Liver (tissue), 9 donors: ENCODE results near the gene TMPRSS9. TPM values are rescaled to one million over a fixed set of nuclear protein-coding genes. Genes with fewer than 3 reads are reported as not detected.

Experiments used
- DNase-seq: peaks from one replicate; pipeline ENCODE4 v3.0.0-alpha.2; 2017; ENCODE audit warnings: low spot score
- H3K27ac ChIP-seq, 2 donors: one replicate each; pipeline ENCODE4 v1.7.0; 2013; ENCODE audit warnings: inconsistent platforms in 2 of 2, low read length in 2 of 2, control low read depth in 1 of 2, low read depth in 1 of 2, mild to moderate bottlenecking in 1 of 2
- H3K27me3 ChIP-seq, 4 donors: one replicate each; pipeline versions ENCODE4 v1.6.1 to v1.7.0; 2013; ENCODE audit warnings: low read length in 3 of 4, inconsistent platforms in 1 of 4, mild to moderate bottlenecking in 1 of 4, moderate library complexity in 1 of 4; ENCODE audit not compliant: control insufficient read depth in 4 of 4, insufficient read depth in 4 of 4
- H3K36me3 ChIP-seq, 4 donors: one replicate each; pipeline versions ENCODE4 v1.6.1 to v1.7.0; 2013; ENCODE audit warnings: low read length in 3 of 4, mild to moderate bottlenecking in 3 of 4, low read depth in 1 of 4, moderate library complexity in 1 of 4; ENCODE audit not compliant: control insufficient read depth in 4 of 4, insufficient read depth in 3 of 4
- H3K4me1 ChIP-seq, 4 donors: one replicate each; pipeline versions ENCODE4 v1.6.1 to v1.7.0; 2013; ENCODE audit warnings: low read length in 3 of 4, mild to moderate bottlenecking in 3 of 4, moderate library complexity in 1 of 4; ENCODE audit not compliant: control insufficient read depth in 4 of 4, insufficient read depth in 4 of 4
- H3K4me3 ChIP-seq, 3 donors: one replicate each; pipeline versions ENCODE4 v1.6.1 to v1.7.0; 2013; ENCODE audit warnings: low read length in 3 of 3, control low read depth in 1 of 3, low read depth in 1 of 3, mild to moderate bottlenecking in 1 of 3
- H3K9ac ChIP-seq, 2 donors: one replicate each; pipeline ENCODE4 v1.7.0; 2013; ENCODE audit warnings: low read length in 2 of 2, mild to moderate bottlenecking in 2 of 2, moderate library complexity in 2 of 2, control low read depth in 1 of 2, low read depth in 1 of 2
- H3K9me3 ChIP-seq, 4 donors: one replicate each; pipeline versions ENCODE4 v1.6.1 to v1.7.0; 2013; ENCODE audit warnings: low read length in 3 of 4; ENCODE audit not compliant: control insufficient read depth in 4 of 4
- ATF3 ChIP-seq: IDR thresholded peaks from 2 replicates; pipeline ENCODE4 v1.6.1; 2016; ENCODE audit warnings: antibody characterized with exemption
- CTCF ChIP-seq: fragments of 150-350 bp; IDR thresholded peaks from 2 replicates; pipeline ENCODE4 v1.5.1; 2017; ENCODE audit warnings: improper control_type of control experiment, low read depth, low read length; ENCODE audit not compliant: missing input control
- EGR1 ChIP-seq, 2 donors: IDR thresholded peaks; 2 replicates each; pipeline ENCODE4 v1.6.1; 2016 to 2018; ENCODE audit warnings: antibody characterized with exemption in 2 of 2, low read depth in 2 of 2
- FOXA1 ChIP-seq: IDR thresholded peaks from 2 replicates; pipeline ENCODE4 v1.6.1; 2016; ENCODE audit warnings: antibody characterized with exemption
- GABPA ChIP-seq, 2 donors: IDR thresholded peaks in 1 of 2; conservative IDR thresholded peaks in 1 of 2; 2 replicates each; pipeline ENCODE4 v1.6.1; 2016; ENCODE audit warnings: antibody characterized with exemption in 2 of 2, mild to moderate bottlenecking in 1 of 2, moderate library complexity in 1 of 2
- HNF4A ChIP-seq, 2 donors: conservative IDR thresholded peaks; 2 replicates each; pipeline ENCODE4 v1.6.1; 2016; ENCODE audit warnings: antibody characterized with exemption in 2 of 2, mild to moderate bottlenecking in 2 of 2
- HNF4G ChIP-seq: IDR thresholded peaks from 2 replicates; pipeline ENCODE4 v1.6.1; 2016; ENCODE audit warnings: antibody characterized with exemption
- JUND ChIP-seq, 2 donors: IDR thresholded peaks; 2 replicates each; pipeline ENCODE4 v1.6.1; 2016; ENCODE audit warnings: antibody characterized with exemption in 2 of 2
- NR2F2 ChIP-seq: IDR thresholded peaks from 2 replicates; pipeline ENCODE4 v1.6.1; 2016; ENCODE audit warnings: antibody characterized with exemption
- RAD21 ChIP-seq, 2 donors: IDR thresholded peaks; 2 replicates each; pipeline ENCODE4 v1.6.1; 2016; ENCODE audit warnings: antibody characterized with exemption in 2 of 2, mild to moderate bottlenecking in 2 of 2
- SP1 ChIP-seq: IDR thresholded peaks from 2 replicates; pipeline ENCODE4 v1.6.1; 2018; ENCODE audit warnings: antibody characterized with exemption, mild to moderate bottlenecking
- TAF1 ChIP-seq: conservative IDR thresholded peaks from 2 replicates; pipeline ENCODE4 v1.6.1; 2016; ENCODE audit warnings: antibody characterized with exemption, mild to moderate bottlenecking
- YY1 ChIP-seq: IDR thresholded peaks from 2 replicates; pipeline ENCODE4 v1.6.1; 2016; ENCODE audit warnings: antibody characterized with exemption, mild to moderate bottlenecking
- WGBS: extraction: QIAGEN DNeasy Blood & Tissue Kit; methylation state at CpG from one replicate; pipeline ENCODE4 v1.1.7; 2013; 5-methylcytosine and 5-hydroxymethylcytosine counted together
- polyA plus RNA-seq, 2 donors: library from polyadenylated mRNA; stranded (reverse) in 1 of 2; unstranded in 1 of 2; fragments of 200-250 nt in 1 of 2; fragments of >200 nt in 1 of 2; fragmentation: Nextera tagmentation in 1 of 2; extraction: Ambion mirVana in 1 of 2; gene quantifications; one replicate each; pipeline versions ENCODE4 v1.2.1 to v1.2.3, GENCODE V29; 2013 to 2015
- total RNA-seq, 2 donors: library from RNA; depleted of rRNA; stranded (reverse); fragments of >200 nt; gene quantifications; one replicate each; pipeline ENCODE4 v1.2.3, GENCODE V29; 2014
- TF ChIP-seq, protein P1 (sequence below): IDR thresholded peaks from 2 replicates; pipeline ENCODE4 v1.6.1; 2016; ENCODE audit warnings: antibody characterized with exemption
- TF ChIP-seq, protein P2 (sequence below): IDR thresholded peaks from 2 replicates; pipeline ENCODE4 v1.6.1; 2016; ENCODE audit warnings: antibody characterized with exemption, mild to moderate bottlenecking
- donor health status: healthy.
- donor health status: healthy.
- donor health status: healthy.
- donor health status: healthy.
- donor health status: healthy.

TMPRSS9 gene
- total and polyA plus RNA-seq, 4 donors = 0.39 to 24.8 (median 1.5) TPM

GRCh38 chr19:2317300-2317699 is 42.8 kb upstream of the TMPRSS9 start:
- Histone ChIP-seq H3K27me3 (peaks cover 0 to 2% (median under 1%) of the 10 kb centered on the region in 4 donors), H3K36me3 (peaks cover 0 to 3% (median under 1%) of the 10 kb centered on the region in 4 donors), H3K9ac (no peak overlapping the region), H3K4me3 (no peak overlapping the region), H3K4me1 (peaks cover 0 to 6% (median 2%) of the 10 kb centered on the region in 4 donors), H3K27ac (no peak overlapping the region), H3K9me3 (no peaks in the 10 kb centered on the region)
- TF ChIP-seq EGR1 (IDR thresholded peaks at IDR 0.05; ENCODE audit: low read depth in 2 of 2) = no peak
- TF ChIP-seq, protein P1, sequence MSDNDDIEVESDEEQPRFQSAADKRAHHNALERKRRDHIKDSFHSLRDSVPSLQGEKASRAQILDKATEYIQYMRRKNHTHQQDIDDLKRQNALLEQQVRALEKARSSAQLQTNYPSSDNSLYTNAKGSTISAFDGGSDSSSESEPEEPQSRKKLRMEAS = no peak
- WGBS = 92% methylated on average over 13 of the region's 13 CpGs
- DNase-seq = no peak

- H3K36me3 ChIP-seq = peaks cover 0 to 6% (median 2%) of the 10 kb centered on the region in 4 donors
- H3K27ac ChIP-seq = no peak overlapping the region
- no peaks in the 10 kb centered on the region for H3K9me3 ChIP-seq
- WGBS = 91% methylated on average over 25 of the region's 25 CpGs
- H3K4me3 ChIP-seq = no peak overlapping the region
- no peaks in the 10 kb centered on the region for H3K27me3 ChIP-seq
- no peak for DNase-seq
- H3K9ac ChIP-seq = no peak overlapping the region
- H3K4me1 ChIP-seq = peaks cover 0 to 6% (median 2%) of the 10 kb centered on the region in 4 donors
- no peak for TF ChIP-seq NR2F2
- no peak for TF ChIP-seq RAD21 (IDR thresholded peaks at IDR 0.05)
- TF ChIP-seq SP1 = no peak
- TF ChIP-seq, protein P2, sequence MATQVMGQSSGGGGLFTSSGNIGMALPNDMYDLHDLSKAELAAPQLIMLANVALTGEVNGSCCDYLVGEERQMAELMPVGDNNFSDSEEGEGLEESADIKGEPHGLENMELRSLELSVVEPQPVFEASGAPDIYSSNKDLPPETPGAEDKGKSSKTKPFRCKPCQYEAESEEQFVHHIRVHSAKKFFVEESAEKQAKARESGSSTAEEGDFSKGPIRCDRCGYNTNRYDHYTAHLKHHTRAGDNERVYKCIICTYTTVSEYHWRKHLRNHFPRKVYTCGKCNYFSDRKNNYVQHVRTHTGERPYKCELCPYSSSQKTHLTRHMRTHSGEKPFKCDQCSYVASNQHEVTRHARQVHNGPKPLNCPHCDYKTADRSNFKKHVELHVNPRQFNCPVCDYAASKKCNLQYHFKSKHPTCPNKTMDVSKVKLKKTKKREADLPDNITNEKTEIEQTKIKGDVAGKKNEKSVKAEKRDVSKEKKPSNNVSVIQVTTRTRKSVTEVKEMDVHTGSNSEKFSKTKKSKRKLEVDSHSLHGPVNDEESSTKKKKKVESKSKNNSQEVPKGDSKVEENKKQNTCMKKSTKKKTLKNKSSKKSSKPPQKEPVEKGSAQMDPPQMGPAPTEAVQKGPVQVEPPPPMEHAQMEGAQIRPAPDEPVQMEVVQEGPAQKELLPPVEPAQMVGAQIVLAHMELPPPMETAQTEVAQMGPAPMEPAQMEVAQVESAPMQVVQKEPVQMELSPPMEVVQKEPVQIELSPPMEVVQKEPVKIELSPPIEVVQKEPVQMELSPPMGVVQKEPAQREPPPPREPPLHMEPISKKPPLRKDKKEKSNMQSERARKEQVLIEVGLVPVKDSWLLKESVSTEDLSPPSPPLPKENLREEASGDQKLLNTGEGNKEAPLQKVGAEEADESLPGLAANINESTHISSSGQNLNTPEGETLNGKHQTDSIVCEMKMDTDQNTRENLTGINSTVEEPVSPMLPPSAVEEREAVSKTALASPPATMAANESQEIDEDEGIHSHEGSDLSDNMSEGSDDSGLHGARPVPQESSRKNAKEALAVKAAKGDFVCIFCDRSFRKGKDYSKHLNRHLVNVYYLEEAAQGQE = no peak
- no peak for TF ChIP-seq HNF4A (conservative IDR thresholded peaks at IDR 0.05)
- TF ChIP-seq TAF1 = no peak
- TF ChIP-seq CTCF = no peak
- no peak for TF ChIP-seq GABPA (IDR thresholded peaks at IDR 0.05 in 1 of 2, conservative IDR thresholded peaks at IDR 0.05 in 1 of 2)
Observed at GRCh38 chr19:2317756-2318155, 42.3 kb upstream of the TMPRSS9 start.

GRCh38 chr19:2318923-2319322 is 41.1 kb upstream of the TMPRSS9 start:
- no peak overlapping the region for H3K27ac ChIP-seq
- TF ChIP-seq ATF3 = no peak
- no peak for TF ChIP-seq TAF1
- TF ChIP-seq EGR1 (IDR thresholded peaks at IDR 0.05; ENCODE audit: low read depth in 2 of 2) = no peak
- no peak for TF ChIP-seq RAD21 (IDR thresholded peaks at IDR 0.05)
- no peak for TF ChIP-seq GABPA (IDR thresholded peaks at IDR 0.05 in 1 of 2, conservative IDR thresholded peaks at IDR 0.05 in 1 of 2)
- no peak for TF ChIP-seq NR2F2
- TF ChIP-seq SP1 = no peak
- TF ChIP-seq JUND (IDR thresholded peaks at IDR 0.05) = no peak
- no peak for TF ChIP-seq CTCF
- TF ChIP-seq FOXA1 = no peak
- TF ChIP-seq, protein P2 = no peak
- no peak for TF ChIP-seq HNF4G
- TF ChIP-seq YY1 = no peak

More at GRCh38 chr19:2318923-2319322, 41.1 kb upstream of the TMPRSS9 start:
- DNase-seq = no peak
- Histone ChIP-seq H3K9ac (no peak overlapping the region), H3K4me3 (no peak overlapping the region), H3K4me1 (peaks cover 0 to 6% (median 2%) of the 10 kb centered on the region in 4 donors), H3K27me3 (no peaks in the 10 kb centered on the region), H3K9me3 (no peaks in the 10 kb centered on the region), H3K36me3 (peaks cover 0 to 14% (median 3%) of the 10 kb centered on the region in 4 donors)
- 87% methylated on average over 6 of the region's 6 CpGs for WGBS
